GM23338 (cell line): ENCODE results near the gene NPLOC4. TPM values are rescaled to one million over a fixed set of nuclear protein-coding genes. Genes with fewer than 3 reads are reported as not detected.

Source experiments
- ATAC-seq: fragments of 200-7000 bp; cut with Tn5 transposase; 3 replicates; pipeline ENCODE4 v1.9.1; 2020
- DNase-seq: peaks from one replicate; pipeline ENCODE4 v3.0.0-alpha.2; 2015; ENCODE audit warnings: low spot score
- H2AFZ ChIP-seq: fragments of 200-600 bp; sonication (generic); 2 replicates; pipeline ENCODE4 v1.8.0; 2016; ENCODE audit warnings: antibody characterized with exemption, mild to moderate bottlenecking, moderate library complexity
- H3F3A ChIP-seq: fragments of 200-600 bp; sonication (generic); replicated peaks from 2 replicates; pipeline ENCODE4 v1.8.0; 2017; ENCODE audit warnings: antibody characterized with exemption, mixed run types, low read depth
- H3K27ac ChIP-seq: fragments of 200-600 bp; sonication (generic); 2 replicates; pipeline ENCODE4 v1.6.1; 2016; ENCODE audit warnings: low read depth
- H3K27me3 ChIP-seq: fragments of 200-600 bp; sonication (generic); 2 replicates; pipeline ENCODE4 v1.8.0; 2016; ENCODE audit warnings: mild to moderate bottlenecking, mixed run types, moderate library complexity; ENCODE audit not compliant: insufficient read depth
- H3K36me3 ChIP-seq: fragments of 200-600 bp; sonication (generic); 2 replicates; pipeline ENCODE4 v1.8.0; 2016; ENCODE audit warnings: mild to moderate bottlenecking; ENCODE audit not compliant: insufficient read depth
- H3K4me1 ChIP-seq: fragments of 200-600 bp; sonication (generic); 2 replicates; pipeline ENCODE4 v1.8.0; 2016; ENCODE audit warnings: mild to moderate bottlenecking, moderate library complexity; ENCODE audit not compliant: insufficient read depth
- H3K4me2 ChIP-seq: fragments of 200-600 bp; sonication (generic); 2 replicates; pipeline ENCODE4 v1.7.1; 2017; ENCODE audit warnings: mixed run types
- H3K4me3 ChIP-seq: fragments of 200-600 bp; sonication (generic); 2 replicates; pipeline ENCODE4 v1.6.1; 2016; ENCODE audit warnings: mixed run types
- H3K79me2 ChIP-seq: fragments of 200-600 bp; sonication (generic); replicated peaks from 2 replicates; pipeline ENCODE4 v1.8.0; 2017; ENCODE audit warnings: mild to moderate bottlenecking; ENCODE audit not compliant: insufficient read depth
- H3K9me2 ChIP-seq: fragments of 200-600 bp; sonication (generic); 2 replicates; pipeline ENCODE4 v1.8.0; 2017; ENCODE audit not compliant: insufficient read depth
- H4K20me1 ChIP-seq: fragments of 200-600 bp; sonication (generic); replicated peaks from 2 replicates; pipeline ENCODE4 v1.8.0; 2017; ENCODE audit warnings: mild to moderate bottlenecking; ENCODE audit not compliant: insufficient read depth
- H3K27ac Mint-ChIP-seq: 2 replicates; pipeline ENCODE4 v1.8.0; 2020; ENCODE audit warnings: inconsistent platforms, mild to moderate bottlenecking, moderate library complexity, mixed read lengths
- H3K27me3 Mint-ChIP-seq: 3 replicates; pipeline ENCODE4 v1.8.0; 2022; ENCODE audit warnings: low read depth, mild to moderate bottlenecking, moderate library complexity, mixed read lengths, inconsistent platforms; ENCODE audit not compliant: insufficient read depth, poor library complexity
- H3K36me3 Mint-ChIP-seq: 3 replicates; pipeline ENCODE4 v1.8.0; 2021; ENCODE audit warnings: low read depth, mild to moderate bottlenecking, inconsistent platforms, moderate library complexity, mixed read lengths
- H3K4me1 Mint-ChIP-seq: 3 replicates; pipeline ENCODE4 v1.8.0; 2020; ENCODE audit warnings: mild to moderate bottlenecking, inconsistent platforms, mixed read lengths
- H3K4me3 Mint-ChIP-seq: 3 replicates; pipeline ENCODE4 v1.8.0; 2021; ENCODE audit warnings: moderate library complexity, mild to moderate bottlenecking, inconsistent platforms, mixed read lengths
- H3K9me3 Mint-ChIP-seq: 3 replicates; pipeline ENCODE4 v1.8.0; 2020; ENCODE audit warnings: moderate library complexity, mild to moderate bottlenecking, inconsistent platforms, mixed read lengths
- CREB1 ChIP-seq: fragments of 250-450 bp; sonication (Bioruptor Pico); IDR thresholded peaks from 2 replicates; pipeline ENCODE4 v1.5.0; 2020; ENCODE audit warnings: low read depth, mild to moderate bottlenecking, moderate library complexity
- EZH2 ChIP-seq: fragments of 200-600 bp; sonication (generic); IDR thresholded peaks from one replicate; pipeline ENCODE4 v1.8.0; 2017; ENCODE audit warnings: antibody characterized with exemption, mild to moderate bottlenecking, low read depth; ENCODE audit not compliant: unreplicated experiment
- EZH2phosphoT487 ChIP-seq: fragments of 200-600 bp; sonication (generic); IDR thresholded peaks from one replicate; pipeline ENCODE4 v1.8.1; 2018; ENCODE audit warnings: antibody characterized with exemption; ENCODE audit not compliant: unreplicated experiment
- JUNB ChIP-seq: IDR thresholded peaks from one replicate; pipeline ENCODE4 v1.6.1; 2016; ENCODE audit warnings: antibody characterized with exemption; ENCODE audit not compliant: unreplicated experiment
- NANOG ChIP-seq: IDR thresholded peaks from 2 replicates; pipeline ENCODE4 v1.6.1; 2016; ENCODE audit warnings: antibody characterized with exemption, borderline replicate concordance
- POLR2AphosphoS5 ChIP-seq: IDR thresholded peaks from 2 replicates; pipeline ENCODE4 v1.6.1; 2016; ENCODE audit warnings: antibody characterized with exemption, low read depth
- STAT1 ChIP-seq: IDR thresholded peaks from one replicate; pipeline ENCODE4 v1.6.1; 2016; ENCODE audit warnings: antibody characterized with exemption; ENCODE audit not compliant: unreplicated experiment
- ZNF114 ChIP-seq: fragments of 250-450 bp; sonication (Bioruptor Pico); IDR thresholded peaks from 2 replicates; pipeline ENCODE4 v1.5.0; 2020; ENCODE audit warnings: mild to moderate bottlenecking, moderate library complexity
- ZNF331 ChIP-seq: fragments of 250-450 bp; sonication (Bioruptor Pico); IDR thresholded peaks from 2 replicates; pipeline ENCODE4 v1.5.0; 2020; ENCODE audit warnings: low read depth, mild to moderate bottlenecking, moderate library complexity
- polyA plus RNA-seq: library from polyadenylated mRNA; unstranded; fragments of >200 nt; fragmentation: Nextera tagmentation; extraction: Ambion mirVana; gene quantifications from 2 replicates; pipeline ENCODE4 v1.2.1, GENCODE V29; 2016
- total RNA-seq: library from RNA; depleted of rRNA; stranded (reverse); fragments of >200 nt; shearing (Covaris generic); gene quantifications from 2 replicates; pipeline ENCODE4 v1.2.3, GENCODE V29; 2014
- TF ChIP-seq, protein P1 (sequence below): IDR thresholded peaks from one replicate; pipeline ENCODE4 v1.6.1; 2018; ENCODE audit warnings: antibody characterized with exemption; ENCODE audit not compliant: unreplicated experiment
- TF ChIP-seq, protein P2 (sequence below): IDR thresholded peaks from 2 replicates; pipeline ENCODE4 v1.6.1; 2016; ENCODE audit warnings: antibody characterized with exemption
- TF ChIP-seq, protein P3 (sequence below), 2 experiments: fragments of 200-600 bp in 1 of 2; sonication (generic) in 1 of 2; conservative IDR thresholded peaks; 2 replicates each; pipeline versions ENCODE4 v1.5.1 to v1.6.1; 2016 to 2017; ENCODE audit warnings: antibody characterized with exemption in 2 of 2, low read depth in 2 of 2, mild to moderate bottlenecking in 2 of 2, moderate library complexity in 1 of 2

Gene NPLOC4
- total and polyA plus RNA-seq, 2 experiments from 2014 or later, result 24.1 to 79.1 TPM

DNA sequence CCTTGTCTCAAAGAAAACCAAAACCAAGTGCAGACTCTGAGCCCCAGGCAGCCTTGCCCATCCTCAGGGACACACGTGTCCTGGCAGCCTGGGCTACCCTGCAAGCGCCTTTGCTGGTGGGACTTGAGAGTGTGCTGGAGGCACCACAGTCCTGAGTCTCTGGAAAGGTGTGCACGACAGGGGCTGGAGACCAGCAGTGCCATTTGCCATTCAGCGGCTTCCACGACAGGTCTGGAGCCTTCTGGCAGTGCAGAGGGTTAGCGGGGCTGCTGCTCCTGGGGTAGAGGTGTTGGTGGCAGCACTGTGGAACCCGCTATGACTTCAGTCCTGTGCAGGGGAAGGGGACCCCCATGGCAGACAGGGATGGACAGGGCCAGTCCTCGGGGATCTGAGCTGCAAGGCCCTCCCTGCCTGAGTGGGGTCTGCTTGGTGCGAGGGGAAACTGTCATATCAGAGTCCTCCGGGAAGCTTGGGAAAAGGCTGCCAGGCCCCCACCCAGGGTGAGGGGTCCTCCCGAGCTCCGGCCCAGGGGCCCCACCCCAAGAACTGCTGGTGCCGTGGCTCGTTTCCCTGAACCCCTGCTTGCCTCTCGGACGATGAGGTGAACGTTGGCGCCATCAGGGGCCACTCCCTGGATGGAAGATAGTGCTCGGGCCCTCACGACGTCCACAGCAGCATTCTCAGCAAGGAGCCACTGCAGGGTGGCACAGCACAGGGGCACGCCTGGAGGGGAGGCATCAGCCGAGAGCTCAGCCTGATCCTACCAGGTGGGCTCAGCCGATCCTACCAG, 91.6 kb downstream of the NPLOC4 start (continued):
- TF ChIP-seq, protein P1, sequence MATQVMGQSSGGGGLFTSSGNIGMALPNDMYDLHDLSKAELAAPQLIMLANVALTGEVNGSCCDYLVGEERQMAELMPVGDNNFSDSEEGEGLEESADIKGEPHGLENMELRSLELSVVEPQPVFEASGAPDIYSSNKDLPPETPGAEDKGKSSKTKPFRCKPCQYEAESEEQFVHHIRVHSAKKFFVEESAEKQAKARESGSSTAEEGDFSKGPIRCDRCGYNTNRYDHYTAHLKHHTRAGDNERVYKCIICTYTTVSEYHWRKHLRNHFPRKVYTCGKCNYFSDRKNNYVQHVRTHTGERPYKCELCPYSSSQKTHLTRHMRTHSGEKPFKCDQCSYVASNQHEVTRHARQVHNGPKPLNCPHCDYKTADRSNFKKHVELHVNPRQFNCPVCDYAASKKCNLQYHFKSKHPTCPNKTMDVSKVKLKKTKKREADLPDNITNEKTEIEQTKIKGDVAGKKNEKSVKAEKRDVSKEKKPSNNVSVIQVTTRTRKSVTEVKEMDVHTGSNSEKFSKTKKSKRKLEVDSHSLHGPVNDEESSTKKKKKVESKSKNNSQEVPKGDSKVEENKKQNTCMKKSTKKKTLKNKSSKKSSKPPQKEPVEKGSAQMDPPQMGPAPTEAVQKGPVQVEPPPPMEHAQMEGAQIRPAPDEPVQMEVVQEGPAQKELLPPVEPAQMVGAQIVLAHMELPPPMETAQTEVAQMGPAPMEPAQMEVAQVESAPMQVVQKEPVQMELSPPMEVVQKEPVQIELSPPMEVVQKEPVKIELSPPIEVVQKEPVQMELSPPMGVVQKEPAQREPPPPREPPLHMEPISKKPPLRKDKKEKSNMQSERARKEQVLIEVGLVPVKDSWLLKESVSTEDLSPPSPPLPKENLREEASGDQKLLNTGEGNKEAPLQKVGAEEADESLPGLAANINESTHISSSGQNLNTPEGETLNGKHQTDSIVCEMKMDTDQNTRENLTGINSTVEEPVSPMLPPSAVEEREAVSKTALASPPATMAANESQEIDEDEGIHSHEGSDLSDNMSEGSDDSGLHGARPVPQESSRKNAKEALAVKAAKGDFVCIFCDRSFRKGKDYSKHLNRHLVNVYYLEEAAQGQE, result no peak
- TF ChIP-seq, protein P2, sequence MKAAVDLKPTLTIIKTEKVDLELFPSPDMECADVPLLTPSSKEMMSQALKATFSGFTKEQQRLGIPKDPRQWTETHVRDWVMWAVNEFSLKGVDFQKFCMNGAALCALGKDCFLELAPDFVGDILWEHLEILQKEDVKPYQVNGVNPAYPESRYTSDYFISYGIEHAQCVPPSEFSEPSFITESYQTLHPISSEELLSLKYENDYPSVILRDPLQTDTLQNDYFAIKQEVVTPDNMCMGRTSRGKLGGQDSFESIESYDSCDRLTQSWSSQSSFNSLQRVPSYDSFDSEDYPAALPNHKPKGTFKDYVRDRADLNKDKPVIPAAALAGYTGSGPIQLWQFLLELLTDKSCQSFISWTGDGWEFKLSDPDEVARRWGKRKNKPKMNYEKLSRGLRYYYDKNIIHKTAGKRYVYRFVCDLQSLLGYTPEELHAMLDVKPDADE, result no peak
- TF ChIP-seq EZH2 (no peak), ZNF114 (CRISPR knock-in tag) (no peak), EZH2phosphoT487 (no peak), CREB1 (CRISPR knock-in tag) (no peak), NANOG (no peak), STAT1 (no peak)

DNA sequence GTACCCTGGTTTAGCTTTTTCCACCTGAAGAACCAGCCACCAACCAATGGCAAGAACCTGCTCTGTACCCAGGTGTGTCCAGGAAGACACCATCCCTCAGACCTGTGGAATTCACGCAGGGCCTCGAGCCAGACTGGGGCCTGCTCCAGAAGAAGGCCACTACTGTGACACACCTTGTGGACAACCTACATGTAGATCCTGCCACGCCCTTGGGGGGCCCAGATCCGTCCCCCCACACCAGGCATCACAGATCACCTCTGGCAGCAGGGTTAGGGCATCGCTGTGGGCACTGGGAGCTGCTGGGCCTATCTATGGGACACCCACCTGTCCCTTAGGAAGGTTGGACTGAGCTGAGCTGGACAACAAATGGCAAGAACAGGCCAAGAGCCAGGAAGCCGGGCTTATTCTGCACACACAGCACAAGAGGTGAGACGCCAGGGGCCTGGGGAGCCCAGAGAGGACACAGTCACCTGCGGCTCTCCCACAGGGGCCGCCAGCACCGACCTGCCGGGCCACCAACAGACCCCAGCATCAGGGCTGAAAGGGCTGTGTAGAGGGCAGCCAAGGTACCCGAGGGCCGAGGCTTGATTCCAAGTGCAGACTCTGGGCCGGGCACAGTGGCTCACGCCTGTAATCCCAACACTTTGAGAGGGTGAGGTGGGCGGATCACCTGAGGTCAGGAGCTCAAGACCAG, 92.5 kb downstream of the NPLOC4 start:
- Histone ChIP-seq H3K27me3 (no peaks in the 10 kb centered on the region), H3K4me1 (no peaks in the 10 kb centered on the region), H4K20me1 (no peaks in the 10 kb centered on the region), H3K36me3 (no peaks in the 10 kb centered on the region; the same call in 1 of the 2 replicates), H3K27ac (no peak overlapping the region), H3K9me2 (no peaks in the 10 kb centered on the region), H3K4me2 (no peak overlapping the region), H3K79me2 (peaks cover under 1% of the 10 kb centered on the region; the same call in 1 of the 2 replicates), H3K4me3 (no peak overlapping the region), H2AFZ (no peak overlapping the region), H3F3A (no peaks in the 10 kb centered on the region)
- ATAC-seq (no peak), DNase-seq (no peak)
- H3K9me3 Mint-ChIP-seq, result no peaks in the 10 kb centered on the region
- H3K36me3 Mint-ChIP-seq, result peaks cover 28% of the 10 kb centered on the region
- H3K4me3 Mint-ChIP-seq, result no peak overlapping the region
- no peak overlapping the region for H3K27ac Mint-ChIP-seq
- H3K4me1 Mint-ChIP-seq, result no peaks in the 10 kb centered on the region
- H3K27me3 Mint-ChIP-seq, result peaks cover 4% of the 10 kb centered on the region
- no peak for TF ChIP-seq POLR2AphosphoS5
- no peak for TF ChIP-seq JUNB
- TF ChIP-seq, protein P1, result no peak
- TF ChIP-seq EZH2phosphoT487, result no peak
- TF ChIP-seq, protein P3, sequence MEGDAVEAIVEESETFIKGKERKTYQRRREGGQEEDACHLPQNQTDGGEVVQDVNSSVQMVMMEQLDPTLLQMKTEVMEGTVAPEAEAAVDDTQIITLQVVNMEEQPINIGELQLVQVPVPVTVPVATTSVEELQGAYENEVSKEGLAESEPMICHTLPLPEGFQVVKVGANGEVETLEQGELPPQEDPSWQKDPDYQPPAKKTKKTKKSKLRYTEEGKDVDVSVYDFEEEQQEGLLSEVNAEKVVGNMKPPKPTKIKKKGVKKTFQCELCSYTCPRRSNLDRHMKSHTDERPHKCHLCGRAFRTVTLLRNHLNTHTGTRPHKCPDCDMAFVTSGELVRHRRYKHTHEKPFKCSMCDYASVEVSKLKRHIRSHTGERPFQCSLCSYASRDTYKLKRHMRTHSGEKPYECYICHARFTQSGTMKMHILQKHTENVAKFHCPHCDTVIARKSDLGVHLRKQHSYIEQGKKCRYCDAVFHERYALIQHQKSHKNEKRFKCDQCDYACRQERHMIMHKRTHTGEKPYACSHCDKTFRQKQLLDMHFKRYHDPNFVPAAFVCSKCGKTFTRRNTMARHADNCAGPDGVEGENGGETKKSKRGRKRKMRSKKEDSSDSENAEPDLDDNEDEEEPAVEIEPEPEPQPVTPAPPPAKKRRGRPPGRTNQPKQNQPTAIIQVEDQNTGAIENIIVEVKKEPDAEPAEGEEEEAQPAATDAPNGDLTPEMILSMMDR (conservative IDR thresholded peaks at IDR 0.05; ENCODE audit: low read depth in 2 of 2), result no peak
- TF ChIP-seq ZNF331 (CRISPR knock-in tag), result no peak
- TF ChIP-seq EZH2, result no peak
- TF ChIP-seq CREB1 (CRISPR knock-in tag), result no peak
- no peak for TF ChIP-seq STAT1
- no peak for TF ChIP-seq ZNF114 (CRISPR knock-in tag)
- no peak for TF ChIP-seq NANOG
